AG20443 (cell line): Measurements from ENCODE around the gene CELF3.
A peak's percentile ranks its signal among the peaks of the same experiment; 100 is the strongest.

Experiments used
- DNase-seq: peaks from one replicate; pipeline ENCODE4 v3.0.0; 2012; ENCODE audit warnings: low spot score, mixed read lengths

The CELF3 gene

GRCh38 chr1:151720974-151721787 is 4.6 kb upstream of the CELF3 start, which contains the start of gene RIIAD1:
RIIAD1 (plus strand) TSS chr1:151721522; CDS start chr1:151721537, 15 bp downstream.
- peak; percentile 93 for DNase-seq

- no peak for DNase-seq
Measured at GRCh38 chr1:151720554-151720953, 4.0 kb upstream of the CELF3 start.

- DNase-seq = no peak
Measured at GRCh38 chr1:151720125-151720524, 3.5 kb upstream of the CELF3 start.

GRCh38 chr1:151718666-151719065 is 2.1 kb upstream of the CELF3 start:
- no peak for DNase-seq

GRCh38 chr1:151718011-151718431 is 1.4 kb upstream of the CELF3 start:
- no peak for DNase-seq

GRCh38 chr1:151716405-151716762 is 219 bp downstream of the CELF3 start:
- DNase-seq = no peak

- no peak for DNase-seq
Measured at GRCh38 chr1:151715726-151716404, 738 bp downstream of the CELF3 start.

- no peak for DNase-seq
Measured at GRCh38 chr1:151714820-151715725, 1.5 kb downstream of the CELF3 start.

GRCh38 chr1:151713874-151714273 is 2.7 kb downstream of the CELF3 start:
- DNase-seq = no peak

GRCh38 chr1:151713044-151713443 is 3.6 kb downstream of the CELF3 start:
- no peak for DNase-seq

- no peak for DNase-seq
Measured at GRCh38 chr1:151711951-151712350, 4.7 kb downstream of the CELF3 start.

GRCh38 chr1:151711044-151711800 is 5.4 kb downstream of the CELF3 start:
- no peak for DNase-seq

- DNase-seq = peak; percentile 57
Measured at GRCh38 chr1:151710187-151710840, 6.3 kb downstream of the CELF3 start.

GRCh38 chr1:151708891-151709290 is 7.7 kb downstream of the CELF3 start:
- DNase-seq = no peak

GRCh38 chr1:151707541-151708065 is 9.0 kb downstream of the CELF3 start:
- DNase-seq = no peak

GRCh38 chr1:151706464-151707415 is 9.9 kb downstream of the CELF3 start:
- DNase-seq = no peak

- DNase-seq = no peak
Measured at GRCh38 chr1:151705753-151706463, 10.7 kb downstream of the CELF3 start.

GRCh38 chr1:151705146-151705545 is 11.5 kb downstream of the CELF3 start:
- DNase-seq = no peak

- DNase-seq = no peak
Measured at GRCh38 chr1:151704246-151704645, 12.4 kb downstream of the CELF3 start.
